Hepatic stellate cell (primary cell): Measurements from ENCODE around the gene ITPR2.

Source experiments
- DNase-seq: peaks from one replicate; pipeline ENCODE4 v3.0.0; 2011; ENCODE audit warnings: low spot score

Gene ITPR2

DNA sequence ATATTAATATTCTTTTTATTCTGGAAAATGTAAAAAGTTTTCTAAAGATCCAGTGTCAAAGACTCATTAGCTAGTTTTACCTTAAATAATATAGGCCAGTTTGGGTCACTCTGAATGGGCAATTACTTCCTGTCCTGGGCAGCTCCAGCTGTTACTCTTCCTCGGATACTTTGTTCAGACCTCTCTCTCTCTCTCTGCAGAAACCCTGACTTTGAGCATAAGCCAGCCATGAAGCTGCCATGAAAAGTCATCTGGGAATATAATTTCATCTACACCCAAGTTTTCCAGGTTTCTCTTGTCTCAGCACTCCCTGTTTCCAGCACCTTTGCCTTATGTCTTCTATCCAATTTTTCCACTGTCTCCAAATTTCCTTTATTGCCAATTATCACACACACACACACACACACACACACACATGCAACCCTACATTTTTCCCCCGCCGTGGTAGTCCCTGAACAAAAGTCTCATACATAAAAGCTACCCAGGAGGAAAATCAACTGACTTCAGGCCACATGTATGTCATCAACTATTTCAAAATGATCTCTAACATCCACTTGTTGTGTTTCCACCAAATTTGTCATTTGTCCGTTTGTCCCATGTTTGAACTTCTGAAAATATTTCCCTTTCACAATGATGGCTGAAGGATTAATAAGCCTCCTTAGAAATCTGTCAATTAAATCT lies 319.5 kb downstream of the ITPR2 start:
- DNase-seq: no peak

DNA sequence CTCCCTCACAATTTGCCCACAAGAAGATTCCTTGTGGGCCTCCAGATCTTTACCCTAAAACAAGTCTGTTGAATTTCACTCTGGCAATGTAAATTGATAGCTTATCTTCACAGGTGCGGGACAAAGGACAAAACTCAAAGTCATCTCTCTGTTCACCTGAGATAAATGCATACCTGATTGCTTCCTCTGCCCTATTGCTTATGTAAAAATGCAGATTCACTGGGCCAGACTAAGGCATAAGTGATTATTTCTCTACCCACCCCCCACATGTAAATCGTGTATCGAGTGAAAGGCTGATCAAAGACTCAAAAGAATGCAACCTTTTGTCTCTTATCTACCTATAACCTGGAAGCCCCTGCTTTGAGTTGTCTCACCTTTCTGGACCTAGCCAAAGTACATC lies 320.8 kb downstream of the ITPR2 start:
- no peak for DNase-seq

DNA sequence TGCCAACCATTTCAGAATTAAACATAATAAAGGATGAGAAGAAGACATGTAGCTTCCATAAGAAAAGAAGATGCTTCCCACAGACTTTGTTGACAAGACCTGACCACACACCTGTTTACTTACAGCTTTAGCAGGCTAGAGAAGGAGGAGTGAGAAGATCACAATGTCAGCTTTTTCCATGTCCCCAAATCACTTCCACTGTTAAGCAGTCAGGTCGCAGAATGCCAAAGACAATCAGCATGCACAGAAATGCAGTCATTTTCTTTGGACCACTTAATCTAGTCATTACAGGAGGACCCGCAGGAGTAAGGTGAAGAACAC lies 322.7 kb downstream of the ITPR2 start:
- no peak for DNase-seq

DNA sequence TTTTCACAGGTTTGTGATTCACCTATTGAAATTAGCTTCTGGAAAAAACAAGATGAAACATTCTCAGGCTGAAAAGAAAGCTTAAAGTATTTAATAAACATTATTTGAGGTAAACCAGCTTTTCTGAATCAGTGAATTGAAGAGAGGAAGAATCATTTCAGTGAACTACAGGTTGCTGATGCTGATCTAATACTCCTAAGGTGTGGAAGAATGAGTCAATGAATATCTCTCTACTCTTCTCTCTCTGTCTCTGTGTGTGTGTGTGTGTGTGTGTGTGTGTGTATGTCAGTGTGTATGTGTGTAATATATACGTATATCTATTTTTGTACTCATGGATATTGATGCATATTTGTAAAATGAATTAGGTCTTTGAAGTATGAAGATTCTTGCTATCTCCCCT lies 325.4 kb downstream of the ITPR2 start:
- DNase-seq: no peak

DNA sequence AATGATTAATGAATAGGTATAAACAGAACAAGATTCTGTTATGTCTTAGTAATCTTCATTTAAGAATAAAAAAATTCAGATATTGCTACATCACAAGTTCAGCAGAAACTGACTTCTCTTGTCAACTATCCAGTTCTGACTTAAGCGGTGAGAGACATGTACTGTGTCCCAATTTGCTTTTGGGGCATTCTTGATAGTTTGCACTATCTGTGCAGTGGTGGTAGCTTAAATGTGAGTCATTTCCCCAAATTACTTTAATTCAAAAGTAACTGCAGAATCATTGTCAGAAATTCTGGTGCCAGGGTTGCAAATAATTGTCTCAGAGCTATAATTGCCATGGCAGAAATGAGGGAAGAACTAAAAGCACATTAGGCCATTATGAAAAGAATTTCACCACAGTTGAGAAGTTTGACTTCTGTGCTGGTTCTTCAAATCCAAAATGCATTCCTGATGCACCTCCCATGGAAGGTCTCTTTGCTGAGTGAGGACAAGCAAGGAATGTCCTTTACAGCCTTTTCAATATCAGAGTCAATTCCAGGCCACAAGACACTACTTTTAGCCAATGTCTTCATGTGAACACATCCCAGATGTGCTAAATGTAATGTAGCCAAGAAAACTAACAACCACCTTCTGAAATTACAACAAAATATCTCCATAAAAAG lies 332.9 kb downstream of the ITPR2 start:
- no peak for DNase-seq

DNA sequence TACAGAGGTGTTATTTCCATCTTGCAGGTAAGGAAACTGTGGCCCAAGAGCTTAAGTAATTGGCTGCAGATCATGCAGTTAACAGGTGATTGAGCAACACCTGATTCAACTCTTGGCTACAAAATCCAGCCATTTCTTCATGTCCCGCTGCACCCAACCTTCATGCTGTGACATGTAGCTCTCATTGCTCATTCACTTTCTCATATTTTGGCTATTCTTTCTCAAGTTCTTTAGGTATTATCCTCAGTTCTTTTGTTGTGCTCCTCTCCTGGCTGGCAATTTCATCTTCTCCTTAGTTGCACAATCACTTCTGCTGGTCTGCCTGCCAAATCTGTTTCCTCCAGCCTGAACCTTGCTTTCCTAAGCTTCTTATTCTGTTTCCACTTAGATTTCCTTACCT lies 336.8 kb downstream of the ITPR2 start:
- DNase-seq: no peak

DNA sequence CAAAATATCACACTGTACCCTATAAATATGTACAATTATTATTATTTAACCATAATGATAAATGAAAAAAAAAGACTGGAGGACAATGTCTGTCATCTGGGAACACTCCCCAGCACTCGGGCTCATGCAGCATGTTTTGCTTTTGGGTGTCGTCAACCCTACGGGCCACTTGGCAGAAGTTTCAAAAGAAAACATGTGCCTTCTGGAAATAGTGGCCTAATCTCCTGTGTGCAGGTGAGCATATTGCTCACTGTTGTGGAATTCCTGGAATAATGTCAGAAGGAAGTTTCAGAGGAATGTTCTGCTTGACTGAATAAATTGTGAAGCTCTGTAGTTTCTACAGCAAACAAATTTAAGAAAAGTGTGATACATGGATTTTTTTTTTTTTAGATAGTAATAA lies 339.3 kb downstream of the ITPR2 start:
- no peak for DNase-seq

DNA sequence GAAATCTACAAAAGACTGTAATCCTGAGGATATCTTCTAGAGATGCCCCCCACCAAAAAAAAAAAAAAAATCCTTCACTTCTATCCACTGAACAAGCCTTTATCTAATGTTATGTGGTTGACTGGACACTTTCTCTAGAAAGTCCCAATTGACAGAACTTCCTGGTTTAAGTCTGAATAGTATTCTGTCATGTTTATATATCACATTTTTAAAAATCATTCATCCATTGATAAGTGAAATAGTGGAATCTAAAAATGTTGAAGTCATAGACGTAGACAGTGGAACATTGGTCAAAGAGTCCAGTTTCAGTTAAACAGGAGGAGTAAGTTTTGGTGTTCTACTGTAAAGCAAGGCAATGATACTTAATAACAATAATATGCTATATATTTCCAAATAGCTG lies 340.6 kb downstream of the ITPR2 start:
- no peak for DNase-seq

DNA sequence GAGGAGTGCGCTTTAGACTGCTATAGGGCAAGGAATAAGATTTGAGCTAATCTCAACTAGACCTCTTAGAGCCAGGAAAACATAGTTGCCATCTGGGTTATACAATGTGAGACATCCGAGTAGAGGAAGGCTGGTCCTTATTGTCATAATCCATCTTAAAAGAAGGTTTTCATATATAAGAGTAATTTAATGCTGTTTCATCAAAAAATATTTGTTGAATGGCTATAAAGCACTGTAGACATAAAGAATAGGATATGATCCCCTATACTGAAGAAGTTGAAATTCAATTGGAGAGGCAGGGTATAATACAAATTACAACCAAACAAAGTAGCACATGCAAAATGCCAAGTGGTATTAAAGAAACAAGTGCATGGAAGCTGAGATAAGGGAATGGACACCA lies 343.1 kb downstream of the ITPR2 start:
- DNase-seq: no peak

DNA sequence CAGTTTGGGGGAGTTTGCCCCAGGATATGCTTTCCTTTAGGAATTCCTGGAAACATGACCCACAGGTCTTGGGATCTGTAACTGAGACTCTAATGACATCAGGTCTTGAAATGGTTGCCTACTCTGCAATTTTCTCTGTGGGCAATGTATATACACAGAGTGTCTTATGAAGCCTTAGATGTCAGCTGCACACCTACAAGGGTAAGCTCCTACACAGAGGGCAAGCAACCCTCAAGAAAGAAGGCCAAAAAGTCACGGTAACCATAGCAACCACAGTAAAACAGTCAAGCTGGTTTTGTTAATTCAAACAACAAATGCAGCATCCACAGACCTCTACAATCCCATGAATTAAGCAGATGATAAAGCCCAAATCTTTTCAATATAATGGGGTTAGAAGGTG lies 344.6 kb downstream of the ITPR2 start:
- no peak for DNase-seq

DNA sequence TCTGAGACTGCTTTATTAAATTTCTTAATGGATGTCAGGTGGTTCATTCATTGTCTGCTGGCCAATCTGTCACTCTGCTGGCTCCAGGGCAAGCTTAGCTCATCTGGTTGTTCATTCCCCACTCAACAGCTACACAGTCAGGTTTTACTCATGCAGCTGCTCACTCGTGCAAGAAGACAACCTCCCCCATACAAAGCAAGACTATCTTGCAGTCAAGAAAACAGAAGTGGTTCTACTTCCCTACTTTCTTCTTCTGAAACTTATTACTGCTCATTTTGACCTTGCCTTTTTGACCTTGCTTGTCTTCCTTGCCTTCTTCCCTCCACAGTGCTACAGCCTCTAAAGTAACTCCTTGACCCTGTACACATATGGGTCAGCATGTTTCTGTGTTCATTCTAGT lies 359.7 kb downstream of the ITPR2 start:
- DNase-seq: no peak

DNA sequence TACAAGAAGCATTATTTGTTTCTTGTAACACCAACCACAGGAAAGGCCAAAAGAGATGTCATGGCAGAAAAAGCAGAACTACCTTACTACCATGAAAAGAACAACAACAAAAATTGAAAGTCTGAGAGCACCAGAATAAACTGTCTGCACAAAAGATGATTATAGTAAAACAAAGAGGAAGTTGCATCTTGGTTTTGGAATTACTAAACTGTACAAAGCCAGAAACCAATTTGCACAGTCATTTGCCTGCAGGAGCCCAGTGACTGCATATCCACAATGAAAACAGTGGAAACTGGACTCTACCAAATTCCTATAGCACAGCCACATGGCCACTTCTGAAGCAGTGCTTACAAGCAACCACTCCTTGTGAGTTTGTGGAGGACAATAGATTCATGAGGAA lies 361.4 kb downstream of the ITPR2 start:
- peak; percentile 28 for DNase-seq

DNA sequence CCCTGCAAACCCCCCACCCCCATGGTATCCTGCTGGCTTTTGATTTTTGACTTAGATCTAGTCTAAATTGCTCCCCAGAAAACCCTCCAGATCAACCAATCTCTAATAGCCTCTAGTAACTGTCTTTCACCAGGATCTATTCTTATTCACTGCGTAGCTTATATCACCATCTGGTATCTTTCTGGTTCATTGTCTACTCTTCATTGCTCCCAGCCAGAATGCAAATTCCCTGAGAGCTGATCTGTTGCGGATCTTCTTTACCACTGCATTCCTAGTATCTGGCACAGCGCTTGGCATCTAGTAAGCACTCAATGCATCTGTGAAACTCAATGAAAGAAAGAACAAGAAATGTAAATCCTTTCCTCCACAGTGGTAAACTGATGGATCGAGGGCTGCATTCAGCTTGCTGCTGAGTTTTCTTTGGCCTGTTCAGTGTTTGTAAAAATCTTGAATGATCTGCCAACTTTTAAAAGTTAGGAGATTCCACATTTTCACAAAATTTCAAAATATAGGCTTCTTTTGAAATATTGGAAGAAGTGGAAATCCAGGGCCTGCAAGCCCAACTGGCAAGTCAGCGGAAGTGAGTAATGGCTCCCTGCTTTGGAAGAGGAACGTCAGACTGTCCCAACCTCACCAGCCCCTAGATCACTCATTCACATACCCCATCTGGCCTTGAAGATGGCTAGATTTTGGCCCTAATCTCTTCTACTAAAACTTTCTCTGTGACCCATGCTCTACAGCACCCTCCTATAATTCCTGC lies 363.4 kb downstream of the ITPR2 start:
- no peak for DNase-seq

DNA sequence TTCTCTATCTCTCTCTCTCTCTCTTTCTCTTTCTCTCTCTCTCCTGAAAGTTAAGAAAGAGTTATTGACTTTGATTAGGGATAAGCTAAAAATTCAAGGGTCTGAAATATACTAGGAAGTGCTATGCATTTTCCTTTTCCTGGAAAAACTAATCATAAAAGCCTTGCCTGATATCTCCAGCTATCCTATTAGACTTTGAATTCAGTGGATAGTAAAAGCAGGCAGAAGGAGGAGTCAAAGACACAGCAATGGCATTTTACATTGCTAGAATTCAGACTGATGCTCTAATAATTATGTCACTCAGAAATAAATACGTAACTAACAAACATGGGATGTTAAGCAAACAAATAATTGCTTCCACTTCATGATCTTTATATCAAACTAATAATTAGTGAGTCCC lies 365.6 kb downstream of the ITPR2 start:
- no peak for DNase-seq

DNA sequence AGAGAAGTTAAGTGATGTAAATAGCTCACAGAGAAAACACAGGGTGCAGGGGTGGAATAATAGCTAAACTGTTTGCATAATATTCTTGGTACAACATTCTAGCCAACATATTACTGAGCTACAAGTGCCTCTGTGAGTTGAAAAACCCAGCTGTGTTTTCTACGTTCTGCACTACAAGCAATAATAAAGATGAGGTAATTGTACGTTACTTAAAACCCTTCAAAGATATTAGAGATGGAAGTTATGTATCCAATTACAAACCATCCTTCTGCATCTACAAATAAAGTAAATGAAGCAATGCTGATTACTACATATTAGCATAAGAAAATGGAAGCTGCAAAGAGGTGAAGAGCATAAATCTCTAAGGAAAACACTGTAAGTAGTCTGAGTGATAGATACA lies 366.3 kb downstream of the ITPR2 start:
- no peak for DNase-seq

DNA sequence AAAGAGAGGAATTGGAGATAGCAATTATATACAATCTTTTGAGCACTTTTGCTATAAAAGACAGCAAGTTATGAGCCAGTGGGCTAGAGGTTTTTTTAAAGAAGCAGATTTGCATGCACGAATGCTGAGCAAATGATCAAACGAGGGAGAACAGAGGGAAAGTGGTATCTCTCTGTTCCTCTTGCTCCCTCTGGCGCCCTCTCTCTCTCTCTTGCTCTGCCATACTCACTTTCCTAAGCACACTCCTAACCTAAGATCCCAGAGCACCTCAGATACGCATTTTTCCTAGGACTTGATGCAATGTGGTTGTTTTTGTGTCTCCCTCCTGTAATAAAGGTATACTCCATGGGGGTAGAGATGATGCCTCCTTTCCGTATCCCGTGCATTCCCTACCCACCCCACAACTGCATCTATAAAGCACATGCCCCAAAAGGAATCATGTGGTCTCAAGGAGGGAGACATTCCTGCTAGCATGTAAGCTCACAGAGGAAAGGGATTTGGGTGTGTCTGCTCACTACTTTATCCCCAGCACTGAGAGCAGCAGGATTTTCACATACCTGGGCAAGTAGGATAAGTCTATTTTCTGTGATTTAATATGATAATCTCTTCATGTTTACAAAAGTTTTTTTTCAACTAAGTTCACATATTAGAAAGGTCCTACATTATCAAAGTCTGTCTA lies 367.4 kb downstream of the ITPR2 start:
- DNase-seq: no peak

DNA sequence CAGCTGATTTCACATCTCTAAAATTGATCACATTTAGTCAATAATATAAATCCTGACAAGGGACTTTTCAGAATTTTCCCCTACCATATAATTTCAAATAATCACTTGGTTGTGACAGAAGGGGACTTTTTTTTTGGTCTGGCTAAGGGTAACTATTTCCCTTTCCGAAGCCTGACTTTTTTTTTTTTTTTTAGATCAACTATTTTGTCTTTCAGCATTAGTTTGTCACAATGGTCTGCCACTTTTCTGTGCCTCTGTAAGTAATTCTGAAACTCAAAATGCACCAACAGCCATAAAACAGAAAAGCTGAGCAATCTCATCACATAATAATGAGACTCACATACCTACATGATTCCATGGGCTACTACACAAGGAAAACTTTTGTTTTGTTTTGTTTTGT lies 371.2 kb downstream of the ITPR2 start:
- DNase-seq: no peak

DNA sequence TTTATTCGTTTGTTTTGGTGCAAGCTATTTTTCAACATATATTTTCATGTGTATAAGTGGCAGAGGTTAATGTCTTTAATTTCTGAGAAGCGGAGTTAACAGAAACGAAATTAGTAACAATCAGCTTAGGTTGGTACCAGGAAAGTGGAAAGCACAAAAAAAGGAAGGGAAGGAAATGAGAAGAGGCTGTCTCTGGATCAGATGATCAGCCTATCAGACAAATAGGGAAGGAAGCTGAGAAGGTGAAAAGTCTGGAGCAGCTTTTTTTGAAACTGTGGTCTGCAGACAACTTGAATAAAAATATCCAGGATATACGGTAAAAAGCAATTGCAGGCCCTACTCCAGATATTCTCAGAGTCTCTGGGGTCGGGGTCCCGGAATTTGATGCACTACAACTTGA lies 372.6 kb downstream of the ITPR2 start:
- DNase-seq: no peak

DNA sequence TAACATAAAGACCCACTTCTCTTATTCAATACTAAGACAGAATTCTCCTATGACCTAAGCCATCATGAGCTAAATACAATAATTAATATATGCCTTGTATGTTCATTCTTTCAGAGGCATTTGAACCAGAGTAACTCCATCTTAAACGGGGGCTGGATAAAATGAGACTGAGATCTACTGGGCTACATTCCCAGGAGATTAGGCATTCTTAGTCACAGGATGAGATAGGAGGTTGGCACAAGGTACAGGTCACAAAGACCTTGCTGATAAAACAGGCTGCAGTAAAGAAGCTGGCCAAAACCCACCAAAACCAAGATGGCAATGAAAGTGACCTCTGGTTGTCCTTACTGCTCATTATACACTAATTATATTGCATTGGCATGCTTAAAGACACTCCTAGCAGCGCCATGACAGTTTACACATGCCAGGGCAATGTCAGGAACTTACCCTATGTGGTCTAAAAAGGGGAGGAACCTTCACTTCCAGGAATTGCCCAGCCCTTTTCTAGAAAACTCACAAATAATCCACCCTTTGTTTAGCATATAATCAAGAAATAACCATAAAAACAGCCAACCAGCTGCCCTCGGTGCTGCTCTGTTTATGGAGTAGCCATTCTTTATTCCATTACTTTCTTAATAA lies 376.9 kb downstream of the ITPR2 start:
- DNase-seq: no peak

DNA sequence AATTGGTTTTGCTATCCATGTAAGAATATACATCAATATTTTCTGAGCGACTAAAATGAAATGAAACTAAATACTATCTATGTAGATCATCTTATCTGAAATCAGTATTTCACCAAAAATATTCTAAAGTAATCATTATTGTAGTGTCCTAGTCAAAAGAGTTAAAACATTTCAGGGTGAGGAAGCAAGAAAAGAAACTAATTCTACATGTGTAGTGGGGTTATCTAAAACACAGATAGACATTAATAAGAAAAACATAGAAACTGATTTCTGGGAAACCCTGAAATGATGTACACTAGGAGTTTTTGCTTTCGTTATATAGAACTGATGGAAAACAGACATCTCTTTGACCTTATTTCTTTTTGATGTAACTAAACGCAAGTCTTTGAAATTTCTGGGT lies 379.7 kb downstream of the ITPR2 start:
- DNase-seq: no peak

DNA sequence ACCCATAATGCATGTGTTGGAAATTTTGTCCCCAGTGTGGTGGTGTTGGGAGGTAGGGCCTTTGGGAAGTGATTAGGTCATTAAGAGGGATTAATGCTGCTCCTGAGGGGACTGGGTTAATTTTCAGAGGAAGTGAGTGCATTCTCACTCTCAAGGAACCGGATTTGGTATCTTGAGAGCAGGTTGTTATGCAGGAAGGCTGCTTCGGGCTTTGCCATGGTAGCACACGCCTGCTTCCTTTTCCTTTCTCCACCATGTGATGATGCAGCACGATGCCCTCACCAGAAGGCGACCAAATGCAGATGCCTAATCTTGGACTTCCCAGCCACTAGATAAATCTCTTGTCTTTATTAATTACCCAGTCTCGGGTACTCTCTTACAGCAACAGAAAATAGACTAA lies 380.5 kb downstream of the ITPR2 start:
- DNase-seq: no peak

DNA sequence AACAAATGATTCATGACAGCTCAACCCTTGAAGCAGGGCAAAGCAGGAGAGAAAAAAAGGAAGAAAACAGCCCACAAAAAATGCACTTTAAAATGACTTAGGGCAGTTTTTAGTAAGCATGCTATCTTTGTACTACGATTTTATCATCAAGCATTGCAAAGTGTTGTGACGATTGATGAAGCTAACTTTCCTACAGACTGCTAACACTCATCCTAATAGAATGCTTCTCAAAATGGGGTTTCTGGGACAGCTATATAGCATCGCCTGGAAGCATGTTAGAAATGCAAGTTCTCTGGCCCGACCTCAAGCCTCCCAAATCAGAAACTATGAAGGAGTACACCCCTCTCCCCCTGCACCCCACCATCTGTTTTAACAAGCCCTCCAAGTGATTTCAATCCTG lies 381.2 kb downstream of the ITPR2 start:
- DNase-seq: no peak

DNA sequence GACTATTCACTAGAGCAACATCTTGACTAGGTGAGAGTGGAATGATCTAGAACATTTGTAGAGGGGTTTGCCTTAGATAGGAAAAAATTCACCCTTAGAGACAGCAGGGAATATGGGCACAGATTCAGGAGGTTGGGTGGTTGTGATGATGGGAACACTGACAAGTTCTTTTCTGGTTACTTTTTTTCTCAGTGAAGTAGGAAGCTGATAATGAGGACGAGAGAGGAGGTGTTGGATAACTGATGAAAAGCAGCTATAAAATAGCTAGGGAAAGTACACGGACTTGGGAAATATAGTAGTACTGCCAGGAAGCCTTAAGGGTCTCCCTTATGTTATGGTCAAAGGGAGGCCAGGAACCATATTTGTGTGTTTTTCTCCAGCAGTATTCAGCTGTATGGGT lies 387.1 kb downstream of the ITPR2 start:
- no peak for DNase-seq
